Globus pallidus (tissue), 1 donor: ENCODE measurements around the gene KDELR3.
A peak's percentile ranks its signal among the peaks of the same experiment; 100 is the strongest.
"Not testable (repeated sequence)": the region's sequence is repeated elsewhere in the genome, so short reads cannot be mapped to it uniquely, and the experiment has no call there.

Source experiments
- DNase-seq: peaks from one replicate; pipeline ENCODE4 v3.0.0-alpha.2; 2015; ENCODE audit warnings: low spot score

Gene KDELR3

DNA sequence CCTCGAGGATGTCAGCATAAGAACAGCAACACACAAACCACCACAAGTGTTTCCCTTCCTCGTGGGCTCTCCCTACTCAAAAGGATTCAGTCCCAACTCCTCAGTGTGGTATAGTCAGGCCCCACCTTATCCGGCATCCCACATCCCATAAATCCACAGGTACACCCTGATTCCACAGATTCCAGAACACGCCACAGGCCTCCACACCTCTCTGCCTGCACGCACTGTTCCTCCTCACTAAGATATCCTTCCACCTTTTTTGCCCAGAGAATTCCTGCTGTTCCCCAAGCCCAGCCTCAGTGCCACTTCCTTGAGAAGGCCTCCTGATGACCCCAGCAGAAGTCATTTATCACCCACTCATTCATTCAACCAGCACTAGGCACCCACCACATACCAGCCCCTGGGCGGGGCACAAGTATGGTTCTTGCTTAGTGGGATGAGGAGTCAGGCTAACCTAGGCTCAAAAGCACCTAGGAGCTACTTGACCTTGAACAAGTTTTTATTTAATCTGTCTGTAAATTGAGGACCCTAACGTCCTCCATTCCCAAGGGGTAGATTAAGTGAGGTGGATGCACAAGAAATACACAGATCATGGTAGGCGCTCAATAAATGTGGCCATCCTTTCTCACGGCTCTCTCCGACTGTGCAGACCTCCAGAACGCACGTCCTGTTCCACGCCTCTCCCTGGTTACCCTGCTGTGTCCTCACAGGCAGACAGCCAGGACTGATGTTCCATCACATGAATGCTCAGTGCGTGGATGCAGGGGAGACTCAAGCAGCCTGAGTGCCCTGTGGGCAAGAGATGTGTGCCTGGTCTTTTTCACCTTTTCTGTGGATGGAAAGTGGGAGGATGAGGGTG, 10.8 kb upstream of the KDELR3 start:
- DNase-seq: no peak

DNA sequence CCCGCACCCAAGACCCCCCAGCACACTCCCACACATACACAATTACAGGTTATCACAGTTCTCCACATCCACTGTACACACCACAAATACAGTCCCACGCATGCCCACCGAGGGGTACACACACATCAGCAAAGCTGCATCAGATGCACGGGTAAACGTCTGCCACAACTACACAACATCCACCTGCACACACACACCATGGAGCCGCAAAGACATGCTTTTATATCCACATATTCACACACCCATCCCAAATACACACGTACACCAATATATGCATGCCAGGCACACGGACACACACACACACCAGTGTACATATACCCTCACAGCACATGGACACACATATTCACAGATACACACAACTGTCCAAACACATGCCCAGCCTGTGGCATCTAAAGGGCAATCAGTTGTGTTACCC, 7.5 kb upstream of the KDELR3 start:
- no peak for DNase-seq

DNA sequence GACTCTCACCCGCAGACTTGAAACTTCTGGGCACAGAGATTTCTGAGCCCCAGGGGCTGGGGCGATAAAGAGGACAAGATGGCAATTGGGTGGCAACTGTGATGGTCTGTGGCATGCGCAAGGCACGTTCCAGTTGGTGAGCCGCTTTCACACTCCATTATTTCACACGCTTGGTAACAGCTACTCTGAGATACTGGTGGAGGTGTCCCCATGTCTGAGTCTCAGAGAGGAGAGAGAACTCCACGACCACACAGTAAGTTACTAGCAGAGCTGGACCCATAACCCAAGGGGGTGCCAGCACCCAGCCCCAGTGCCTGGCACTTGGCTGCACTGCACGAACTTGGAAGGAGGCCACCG, 6.9 kb upstream of the KDELR3 start:
- no peak for DNase-seq

DNA sequence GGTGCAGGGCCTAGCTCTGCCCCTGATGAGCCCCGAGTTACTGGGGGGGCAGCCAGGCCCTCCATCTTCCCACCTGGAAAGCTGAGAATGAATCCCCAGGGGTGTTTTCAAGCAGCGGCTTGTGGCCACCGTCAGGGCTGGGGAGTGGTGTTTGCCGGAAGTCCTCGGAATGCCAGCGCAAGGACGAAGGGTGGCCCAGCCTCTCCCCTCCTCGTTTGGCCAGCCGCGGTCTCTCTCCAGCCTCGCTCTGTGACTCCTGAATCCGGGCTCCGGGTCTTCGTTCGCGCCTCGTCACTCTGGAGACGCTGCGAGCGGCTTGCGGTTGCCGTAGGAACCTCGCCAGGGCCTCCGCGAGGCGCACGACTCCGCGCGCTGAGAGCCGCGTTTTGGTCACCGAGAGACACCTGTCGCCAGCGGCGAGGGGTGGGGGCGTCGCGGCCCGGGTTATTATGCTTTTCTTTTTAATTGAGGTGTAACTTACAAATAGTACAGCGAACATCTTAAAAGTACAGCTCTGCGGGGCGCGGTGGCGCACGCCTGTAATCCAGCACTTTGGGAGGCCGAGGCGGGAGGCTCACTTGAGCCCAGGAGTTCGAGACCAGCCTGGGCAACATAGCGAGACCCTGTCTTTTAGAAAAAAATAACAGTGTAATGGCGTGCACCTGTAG, 6.3 kb upstream of the KDELR3 start:
- peak; percentile 60 for DNase-seq

DNA sequence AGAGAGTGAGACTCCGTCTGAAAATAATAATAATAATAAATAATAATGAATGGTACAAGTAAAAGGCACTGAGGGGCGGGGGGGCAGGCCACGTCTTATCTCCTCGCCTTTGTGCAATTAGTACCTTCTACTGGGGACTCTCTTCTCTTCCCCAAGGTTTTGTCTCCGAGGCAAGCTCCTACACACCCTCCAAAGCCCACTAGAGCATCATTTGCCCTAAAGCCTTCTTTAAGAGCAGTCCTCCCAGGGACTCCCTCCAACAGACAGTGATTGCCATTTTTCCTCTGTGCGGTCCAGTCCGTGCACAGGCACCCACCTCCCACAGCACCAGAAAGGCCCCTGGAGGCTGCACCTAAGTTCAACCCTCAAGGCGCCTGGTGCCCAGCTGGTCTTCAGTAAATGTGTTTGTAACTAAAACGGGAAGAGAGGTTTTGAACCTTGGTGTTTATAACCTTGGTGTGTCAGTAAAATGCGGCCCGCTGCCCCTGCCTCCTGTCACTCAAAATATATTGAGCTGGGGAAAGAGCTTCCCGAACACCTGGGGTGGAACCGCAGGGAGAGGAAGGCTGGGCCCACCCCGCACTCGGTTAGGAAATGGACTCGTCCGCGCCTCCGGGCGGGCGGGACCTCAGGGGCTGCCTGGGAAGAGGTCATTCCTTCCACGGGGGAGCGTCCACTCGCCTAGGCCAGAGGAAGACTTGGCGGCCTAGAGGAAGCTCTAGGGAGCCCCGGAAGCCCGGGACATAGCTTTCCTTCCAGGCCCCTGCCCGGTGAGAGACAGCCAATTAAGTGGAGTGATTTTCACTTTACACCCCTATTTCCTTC, 4.7 kb upstream of the KDELR3 start:
- no peak for DNase-seq

DNA sequence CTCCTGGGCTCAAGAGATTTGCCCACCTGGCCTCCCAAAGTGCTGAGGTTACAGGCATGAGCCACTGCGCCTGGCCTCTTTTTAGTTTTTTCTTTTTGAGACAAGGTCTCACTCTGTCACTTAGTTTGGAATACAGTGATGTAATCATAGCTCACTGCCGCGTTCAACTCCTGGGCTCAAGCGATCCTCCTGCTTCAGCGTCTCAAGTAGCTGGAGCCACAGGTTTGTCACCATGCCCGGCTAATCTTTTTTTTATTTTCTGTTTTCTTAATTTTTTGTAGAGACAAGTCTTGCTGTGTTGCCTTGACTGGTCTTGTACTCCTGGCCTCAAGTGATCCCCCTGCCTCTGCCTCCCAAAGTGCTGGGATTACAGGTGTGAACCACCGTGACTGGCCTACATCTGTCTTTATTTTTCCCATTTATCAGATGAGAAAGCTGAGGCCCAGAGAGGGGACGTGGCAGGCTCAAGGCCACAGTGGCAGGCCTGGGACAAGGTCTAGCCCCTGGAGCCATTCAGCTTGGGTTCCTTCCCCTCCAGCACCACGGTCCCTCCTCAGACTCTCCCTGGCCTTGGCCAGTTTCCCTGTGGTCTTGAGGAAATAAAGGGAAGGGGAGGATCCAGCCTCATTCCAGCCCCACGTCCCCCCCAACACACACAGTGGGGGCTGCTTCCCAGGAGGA, 2.8 kb upstream of the KDELR3 start:
- no peak for DNase-seq

DNA sequence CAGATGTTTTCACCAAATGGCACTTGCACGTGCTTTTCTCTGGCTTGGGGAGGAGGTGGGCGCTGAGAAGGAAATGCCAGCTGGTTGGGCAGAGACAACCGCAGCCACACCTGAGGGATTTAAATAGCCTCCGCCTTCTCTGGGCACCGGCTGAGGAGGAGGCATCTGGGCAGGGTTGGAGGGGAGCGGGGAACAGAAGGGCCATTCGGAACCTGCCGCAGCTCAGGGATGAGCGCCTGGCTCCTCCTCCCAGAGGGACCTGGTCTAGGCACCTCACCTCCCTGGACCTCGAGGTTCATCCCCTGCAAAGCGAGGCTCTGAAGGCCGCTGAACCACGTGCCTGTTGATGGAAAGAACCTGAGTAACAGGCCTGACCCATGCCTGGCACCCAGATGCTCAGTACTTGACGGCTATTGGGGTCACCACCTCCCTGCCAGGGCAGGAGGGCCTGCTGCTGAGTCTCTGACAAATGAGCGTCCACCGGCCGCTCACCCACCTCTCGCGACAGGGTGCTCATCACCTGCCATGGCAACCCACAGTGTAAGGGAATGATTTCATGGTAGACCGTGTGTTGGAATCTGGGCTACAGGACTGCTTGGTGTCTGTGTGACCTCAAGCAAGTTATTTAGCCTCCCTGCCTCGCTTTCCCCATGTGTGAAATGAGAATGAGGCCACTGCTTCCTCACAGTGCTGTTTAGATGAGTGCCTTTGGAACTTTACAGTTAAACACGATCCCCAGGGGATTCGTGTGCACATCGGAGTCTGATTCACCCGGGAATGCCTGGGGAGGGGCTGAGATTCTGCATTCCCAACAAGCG, 2.0 kb upstream of the KDELR3 start:
- no peak for DNase-seq

DNA sequence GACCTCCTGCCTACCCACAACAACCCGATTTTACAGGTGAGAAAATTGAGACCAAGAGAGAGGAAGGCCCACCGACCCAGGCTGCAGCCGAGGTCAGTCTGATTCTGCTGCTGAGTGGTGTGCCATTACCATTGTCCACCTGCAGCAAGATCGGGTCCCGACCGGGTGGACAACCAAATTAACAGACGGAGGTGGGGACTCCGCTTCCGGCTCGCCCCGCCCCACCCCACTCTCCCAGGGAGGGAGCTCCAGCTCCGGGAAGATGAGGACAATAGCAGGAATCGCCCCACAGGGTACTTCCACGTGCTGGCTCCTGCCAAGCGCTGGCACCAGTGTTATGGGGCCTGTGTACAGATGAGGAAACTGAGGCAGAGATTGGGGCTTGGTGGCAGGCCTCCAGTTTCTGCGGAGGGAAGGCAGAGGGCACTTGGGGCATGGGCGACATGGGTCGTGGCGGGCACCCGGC, 425 bp upstream of the KDELR3 start:
- DNase-seq: no peak

DNA sequence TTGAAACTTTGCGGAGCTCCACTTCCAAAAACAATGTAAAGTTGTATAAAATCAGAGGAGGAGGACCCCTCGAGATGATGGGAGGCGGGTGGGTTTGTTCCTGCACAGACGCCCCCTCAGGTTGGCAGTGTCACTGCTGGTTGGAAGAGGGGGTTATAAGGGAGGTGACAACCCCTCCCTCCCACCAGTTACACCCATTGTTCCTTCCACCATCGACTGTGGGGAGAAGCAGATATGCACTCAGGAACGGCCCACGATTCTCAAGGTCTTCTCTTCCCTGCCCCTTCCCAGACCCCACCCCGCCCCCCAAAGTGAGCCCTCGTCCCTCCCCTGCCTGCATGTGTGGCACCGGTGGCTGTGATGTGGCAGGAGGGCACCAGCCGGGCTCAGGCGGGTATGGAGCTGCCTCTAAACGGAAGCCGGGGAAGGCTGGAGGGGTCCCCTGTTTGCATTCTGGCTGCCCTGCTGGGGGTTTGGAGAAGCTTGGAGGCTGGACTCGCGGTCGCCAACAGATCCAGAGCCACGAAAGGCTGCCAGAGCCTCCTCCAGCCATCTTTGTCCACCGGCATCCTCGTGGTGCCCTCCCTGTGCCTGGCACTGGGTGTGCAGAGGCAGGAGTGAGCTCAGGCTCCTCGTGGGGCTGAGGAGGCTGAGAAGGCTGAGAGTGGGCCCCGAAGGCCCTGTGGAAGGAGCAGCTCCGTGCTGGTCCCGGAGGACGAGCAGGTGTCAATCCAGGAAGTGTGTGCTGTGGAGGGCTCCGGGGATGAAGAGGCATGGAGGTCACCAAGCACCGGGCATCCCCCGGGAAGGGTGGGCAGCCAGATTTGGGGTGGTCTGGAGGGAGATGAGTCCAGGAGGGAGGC, 778 bp downstream of the KDELR3 start:
- no peak for DNase-seq

DNA sequence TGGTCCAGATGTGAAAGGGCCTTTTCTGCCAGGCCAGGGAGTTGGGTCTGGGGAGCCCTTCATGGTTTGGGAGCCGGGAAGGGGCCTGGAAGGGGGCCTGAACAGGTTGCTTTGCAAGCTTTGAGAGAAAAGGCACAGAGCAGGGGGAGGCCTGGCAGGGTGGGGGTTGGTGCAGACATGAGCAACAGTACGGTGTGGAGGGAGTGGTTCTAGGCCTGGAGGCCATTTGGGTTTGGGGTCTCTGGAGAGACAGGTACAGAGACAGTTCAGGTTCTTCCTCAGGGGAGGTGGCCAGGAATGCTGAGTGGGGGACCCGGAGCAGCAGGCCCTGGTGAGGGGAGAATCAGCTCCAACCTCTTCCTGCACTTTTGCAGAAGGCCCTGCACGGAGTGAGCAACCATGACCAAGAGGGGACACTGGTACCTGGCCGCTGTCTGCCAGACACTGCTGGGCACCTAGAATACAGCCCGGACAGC, 1.4 kb downstream of the KDELR3 start:
- DNase-seq: no peak

DNA sequence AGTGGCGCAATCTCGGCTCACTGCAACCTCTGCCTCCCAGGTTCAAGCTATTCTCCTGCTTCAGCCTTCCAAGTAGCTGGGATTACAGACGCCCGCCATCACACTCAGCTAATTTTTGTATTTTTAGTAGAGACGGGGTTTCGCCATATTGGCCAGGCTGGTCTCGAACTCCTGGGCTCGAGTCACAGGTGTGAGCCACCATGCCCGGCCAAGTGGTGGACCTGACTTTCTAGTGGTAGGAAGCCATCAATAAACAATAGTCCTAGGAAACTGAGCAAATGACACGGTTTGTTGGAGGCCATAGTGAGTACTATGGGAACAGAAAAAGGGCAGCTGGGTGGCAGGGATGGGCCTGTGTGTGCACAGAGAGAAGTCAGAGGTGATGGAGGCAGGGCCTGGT, 2.3 kb downstream of the KDELR3 start:
- DNase-seq: not testable (repeated sequence)

DNA sequence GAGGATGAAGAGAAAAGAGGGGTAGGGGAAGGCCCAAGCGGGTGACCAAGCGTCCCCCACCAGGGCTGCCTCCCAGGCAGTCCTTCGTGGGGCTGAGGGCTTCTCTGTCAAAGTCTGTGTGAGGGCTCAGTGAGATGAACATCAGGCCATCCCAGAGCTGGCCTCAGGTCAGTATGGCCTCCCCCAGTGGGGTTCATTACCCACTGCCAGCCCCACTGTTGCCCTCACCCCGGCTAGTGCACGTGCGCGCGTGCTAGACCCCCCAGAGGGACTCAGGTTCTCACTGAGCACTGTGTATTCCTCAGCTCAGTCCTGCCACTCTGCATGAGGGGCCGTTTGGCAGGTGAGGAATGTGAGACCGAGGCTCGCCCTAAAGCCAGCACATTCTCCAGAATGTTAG, 3.3 kb downstream of the KDELR3 start:
- DNase-seq: no peak

DNA sequence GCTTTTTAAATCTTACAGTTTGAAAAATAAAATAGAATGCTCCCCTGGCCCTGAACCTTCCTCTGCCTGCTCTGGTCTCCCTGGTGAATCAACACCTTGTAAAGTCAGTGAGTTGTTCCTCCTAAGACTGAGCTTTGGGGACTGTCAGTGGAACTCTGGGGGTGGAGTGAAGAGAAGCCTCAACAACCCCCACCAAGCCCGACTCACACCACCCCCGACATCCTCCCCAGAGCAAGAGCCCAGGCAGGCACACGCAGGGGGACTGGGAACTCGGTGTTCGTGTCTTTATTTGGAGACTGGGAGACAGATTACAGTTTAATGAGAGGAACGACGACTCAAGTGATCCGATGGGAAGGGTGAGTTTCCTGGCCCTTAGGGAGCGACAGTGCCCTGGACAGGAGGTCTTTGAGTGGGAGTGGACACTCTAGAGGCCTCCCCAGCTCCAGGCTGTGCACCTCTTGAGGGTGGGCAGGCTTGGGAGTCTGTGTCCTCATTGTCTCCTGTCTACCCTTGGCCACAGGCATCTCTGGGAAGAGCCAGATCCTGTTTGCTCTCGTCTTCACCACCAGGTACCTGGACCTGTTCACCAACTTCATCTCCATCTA, 6.2 kb downstream of the KDELR3 start:
- no peak for DNase-seq

DNA sequence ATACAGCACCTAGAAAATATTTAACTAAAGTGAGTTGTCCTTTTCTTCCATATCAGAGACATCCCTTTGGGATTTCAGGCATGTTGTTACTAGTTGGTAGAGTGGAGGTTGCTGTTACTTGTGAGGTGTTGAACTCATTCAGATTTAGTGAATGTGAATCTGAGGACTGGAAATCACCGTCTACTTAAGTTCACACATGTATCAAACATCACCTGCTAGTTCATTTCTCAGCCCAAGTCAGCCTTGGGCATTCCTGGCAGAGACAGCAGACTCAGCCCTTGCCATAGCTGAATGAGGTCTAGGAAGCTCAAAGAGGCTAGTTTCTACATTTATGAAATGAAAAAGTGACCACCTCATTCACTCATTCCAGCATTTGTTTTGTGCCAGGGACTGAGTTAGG, 9.7 kb downstream of the KDELR3 start:
- no peak for DNase-seq

DNA sequence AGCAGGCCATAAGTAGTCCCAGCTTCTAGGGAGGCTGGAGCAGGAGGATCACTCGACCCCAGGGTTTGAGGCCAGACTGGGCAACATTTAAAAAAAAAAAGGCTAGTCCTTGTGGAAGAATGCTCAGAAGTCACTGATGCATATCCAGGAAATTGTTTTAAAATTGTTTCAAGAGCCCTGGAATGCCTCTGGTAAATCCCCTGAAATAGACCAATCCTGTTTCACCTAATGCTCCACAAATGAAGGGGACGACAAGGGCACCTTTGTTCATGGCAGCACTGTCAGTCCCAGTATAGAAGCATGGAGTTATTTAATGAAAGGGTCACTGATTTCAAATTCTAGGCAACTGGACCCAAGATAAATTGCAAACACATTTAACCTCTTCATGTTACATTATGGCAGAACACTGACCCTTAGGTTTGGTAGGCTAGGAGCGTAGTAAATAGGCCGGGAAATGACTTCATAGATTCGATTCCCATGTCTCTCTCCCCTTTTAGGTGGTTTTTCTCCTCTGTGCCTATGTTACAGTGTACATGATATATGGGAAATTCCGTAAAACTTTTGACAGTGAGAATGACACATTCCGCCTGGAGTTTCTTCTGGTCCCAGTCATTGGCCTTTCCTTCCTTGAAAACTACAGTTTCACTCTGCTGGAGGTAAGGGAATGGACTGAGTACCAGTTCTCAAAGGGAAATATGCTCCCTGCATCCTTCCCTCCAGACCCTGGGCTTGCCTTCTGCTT, 11.4 kb downstream of the KDELR3 start:
- no peak for DNase-seq

DNA sequence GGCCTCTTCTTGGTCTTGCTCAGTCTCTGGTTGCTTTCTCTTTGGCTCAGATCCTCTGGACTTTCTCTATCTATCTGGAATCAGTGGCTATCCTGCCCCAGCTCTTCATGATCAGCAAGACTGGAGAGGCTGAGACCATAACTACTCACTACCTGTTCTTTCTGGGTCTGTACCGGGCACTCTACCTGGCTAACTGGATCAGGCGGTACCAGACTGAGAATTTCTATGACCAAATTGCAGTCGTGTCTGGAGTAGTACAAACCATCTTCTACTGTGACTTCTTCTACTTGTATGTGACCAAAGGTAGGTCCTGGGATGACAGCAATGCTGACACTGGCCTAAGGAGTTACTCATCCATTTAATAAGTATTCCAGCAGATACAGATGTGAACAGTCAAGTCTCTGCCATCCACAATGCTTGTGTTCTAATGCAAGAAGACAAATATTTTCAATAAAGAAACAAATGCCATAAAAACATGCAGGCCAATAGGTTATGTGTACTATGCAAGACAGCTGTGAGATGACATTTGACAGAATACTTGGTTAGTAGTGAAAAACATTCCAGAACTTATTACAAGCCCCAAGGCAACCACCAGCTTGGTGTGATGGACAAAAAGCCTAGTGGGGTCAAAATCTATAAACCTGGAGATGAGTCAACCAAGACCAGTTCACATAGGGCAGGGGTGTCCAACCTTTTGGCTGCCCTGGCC, 13.4 kb downstream of the KDELR3 start:
- no peak for DNase-seq

DNA sequence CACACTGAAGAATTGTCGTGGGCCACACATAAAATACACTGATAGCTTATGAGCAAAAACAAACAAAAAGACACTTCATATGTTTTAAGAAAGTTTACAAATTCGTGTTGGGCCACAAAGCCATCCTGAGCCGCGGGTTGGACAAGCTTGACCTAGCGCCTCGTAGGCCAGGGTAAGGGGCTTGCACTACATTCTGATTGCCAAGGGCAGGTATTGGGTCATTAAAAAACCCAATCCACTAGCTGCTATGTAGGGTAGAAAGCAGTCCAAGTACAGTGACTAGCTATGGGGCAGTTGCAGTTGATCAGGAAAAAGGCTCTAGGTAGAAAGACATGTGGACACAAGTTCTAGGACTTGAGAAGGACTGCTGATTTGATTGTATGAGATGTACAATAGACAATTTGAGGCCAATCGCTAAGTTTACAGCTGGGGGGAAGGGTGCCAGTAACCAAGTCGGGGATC, 14.0 kb downstream of the KDELR3 start:
- DNase-seq: no peak

DNA sequence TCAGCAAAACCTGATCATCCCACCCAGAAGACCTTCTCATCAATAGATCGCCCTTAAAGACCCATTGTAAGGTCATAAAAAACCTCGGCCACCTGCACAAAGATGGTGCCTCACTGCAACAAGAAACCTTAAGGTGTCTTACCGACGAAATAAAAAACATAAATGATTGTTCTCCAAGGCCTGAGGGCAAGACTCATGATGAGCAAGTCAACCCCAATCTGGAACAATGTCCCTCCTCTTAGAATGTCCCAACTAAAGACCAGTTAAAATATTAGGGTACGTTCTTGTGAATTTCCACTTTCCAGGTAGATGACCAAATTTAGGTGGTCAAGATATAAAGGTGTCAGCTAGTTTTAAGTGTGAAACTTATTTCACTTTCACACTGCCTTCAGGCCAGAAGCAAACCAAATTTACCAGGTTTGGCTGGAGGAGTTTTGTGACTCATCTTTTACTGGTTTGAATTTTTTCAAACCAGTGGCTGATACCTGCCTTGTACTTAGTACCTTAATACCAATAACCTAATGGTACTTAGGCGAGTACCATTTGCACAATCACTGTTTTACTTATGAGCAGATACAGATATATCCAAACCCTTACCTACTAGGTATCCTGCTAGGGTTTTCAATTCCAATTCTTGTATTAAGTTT, 14.9 kb downstream of the KDELR3 start:
- no peak for DNase-seq
